Lower leg skin (tissue), 4 donors: Measurements from ENCODE around the gene TMEM200B. TPM values are rescaled to one million over a fixed set of nuclear protein-coding genes. Genes with fewer than 3 reads are reported as not detected.
A peak's percentile ranks its signal among the peaks of the same experiment; 100 is the strongest.

ENCODE experiments used
- DNase-seq, 2 donors: peaks; one replicate each; pipeline ENCODE4 v3.0.0-alpha.2; 2019; ENCODE audit warnings: low spot score in 2 of 2
- H3K4me3 ChIP-seq: fragments of 200-600 bp; sonication (generic); 2 replicates; pipeline ENCODE4 v1.5.1; 2017; ENCODE audit warnings: mild to moderate bottlenecking, low read depth; ENCODE audit not compliant: poor library complexity, severe bottlenecking
- POLR2A ChIP-seq, 2 donors: fragments of 450-650 bp; IDR thresholded peaks; one replicate each; pipeline ENCODE4 v1.6.1; 2016 to 2017; ENCODE audit warnings: antibody characterized with exemption in 2 of 2, mild to moderate bottlenecking in 1 of 2, moderate library complexity in 1 of 2
- WGBS, 2 donors: methylation state at CpG; one replicate each; pipeline ENCODE4 v1.1.5; 2018; 5-methylcytosine and 5-hydroxymethylcytosine counted together
- intact Hi-C: fragments of 100-400 bp; cut with DNase I; formaldehyde crosslinking; loops from one replicate; pipeline ENCODE4 v1.15.0; 2023; ENCODE audit warnings: low total_unique reads
- total RNA-seq, 4 donors: library from RNA; depleted of rRNA; stranded (reverse); fragments of >200 nt; gene quantifications; one replicate each; pipeline ENCODE4 v1.1.0, GENCODE V29; 2016
- TF ChIP-seq, protein P1 (sequence below), 3 donors: fragments of 450-650 bp; IDR thresholded peaks; one replicate each; pipeline ENCODE4 v1.5.1; 2016; ENCODE audit warnings: antibody characterized with exemption in 3 of 3, mild to moderate bottlenecking in 3 of 3, moderate library complexity in 2 of 3

Gene TMEM200B
- total RNA-seq, 4 donors from 2014 or later: 2.1 to 7.7 (median 4.5) TPM

DNA sequence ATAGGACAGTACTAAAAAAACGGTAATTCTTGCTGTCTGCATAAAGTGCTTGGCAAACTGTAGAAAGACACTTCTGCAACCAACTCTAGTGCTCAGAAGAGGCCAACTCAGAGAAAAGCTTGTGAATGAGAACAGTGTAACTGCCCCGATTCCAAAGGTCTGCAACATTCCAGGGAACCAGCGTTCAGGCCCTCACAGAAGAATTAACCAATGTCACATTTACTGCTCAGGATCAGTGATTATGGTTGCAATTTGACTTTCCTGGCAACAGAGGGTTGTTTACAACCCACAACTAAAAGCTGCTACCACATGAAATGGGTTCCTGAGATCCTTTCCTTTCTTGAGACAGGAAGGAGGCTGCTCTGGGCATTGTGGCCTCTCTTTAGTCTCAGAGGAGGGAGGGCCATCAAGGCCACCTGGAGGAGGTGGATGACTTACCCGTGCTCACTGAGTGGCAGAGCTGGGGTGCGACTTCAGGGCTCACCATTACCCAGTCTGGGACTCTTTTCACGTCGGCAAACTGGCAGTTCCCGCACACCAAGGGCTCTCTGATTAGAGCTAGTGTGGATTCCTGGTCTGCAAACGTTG, 42.7 kb upstream of the TMEM200B start:
- whole genome bisulfite sequencing, 2 donors: 62 to 73% methylated on average over 9 of the region's 9 CpGs
- TF ChIP-seq, protein P1, sequence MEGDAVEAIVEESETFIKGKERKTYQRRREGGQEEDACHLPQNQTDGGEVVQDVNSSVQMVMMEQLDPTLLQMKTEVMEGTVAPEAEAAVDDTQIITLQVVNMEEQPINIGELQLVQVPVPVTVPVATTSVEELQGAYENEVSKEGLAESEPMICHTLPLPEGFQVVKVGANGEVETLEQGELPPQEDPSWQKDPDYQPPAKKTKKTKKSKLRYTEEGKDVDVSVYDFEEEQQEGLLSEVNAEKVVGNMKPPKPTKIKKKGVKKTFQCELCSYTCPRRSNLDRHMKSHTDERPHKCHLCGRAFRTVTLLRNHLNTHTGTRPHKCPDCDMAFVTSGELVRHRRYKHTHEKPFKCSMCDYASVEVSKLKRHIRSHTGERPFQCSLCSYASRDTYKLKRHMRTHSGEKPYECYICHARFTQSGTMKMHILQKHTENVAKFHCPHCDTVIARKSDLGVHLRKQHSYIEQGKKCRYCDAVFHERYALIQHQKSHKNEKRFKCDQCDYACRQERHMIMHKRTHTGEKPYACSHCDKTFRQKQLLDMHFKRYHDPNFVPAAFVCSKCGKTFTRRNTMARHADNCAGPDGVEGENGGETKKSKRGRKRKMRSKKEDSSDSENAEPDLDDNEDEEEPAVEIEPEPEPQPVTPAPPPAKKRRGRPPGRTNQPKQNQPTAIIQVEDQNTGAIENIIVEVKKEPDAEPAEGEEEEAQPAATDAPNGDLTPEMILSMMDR (IDR thresholded peaks at IDR 0.05): no peak
- no peak for TF ChIP-seq POLR2A (IDR thresholded peaks at IDR 0.05)
- intact Hi-C loops: no loop called here
- peak in 1 of 2 donors; percentile 49 for DNase-seq
- H3K4me3 ChIP-seq: no peak overlapping the region

DNA sequence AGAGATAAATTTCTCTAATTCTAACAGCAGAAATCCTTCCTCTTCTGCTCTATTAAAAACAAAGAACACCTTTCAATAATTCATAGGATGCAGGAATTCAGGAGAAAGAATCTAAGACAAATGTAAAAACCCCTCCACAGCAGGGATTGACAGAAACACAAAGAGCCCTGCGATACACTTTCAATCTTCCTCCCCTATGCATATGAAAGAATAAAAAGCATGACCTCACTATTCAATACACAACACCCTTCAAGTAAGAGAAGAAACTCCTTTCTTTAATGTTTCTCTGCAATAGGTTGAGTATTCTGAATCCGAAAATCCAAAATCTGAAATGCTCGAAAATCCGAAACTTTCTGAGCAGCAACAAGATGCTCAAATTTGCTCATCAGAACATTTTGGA, 40.9 kb upstream of the TMEM200B start:
- intact Hi-C loops: no loop called here
- H3K4me3 ChIP-seq: no peak overlapping the region
- WGBS, 2 donors: 92 to 93% methylated on average over 4 of the region's 4 CpGs
- TF ChIP-seq, protein P1 (IDR thresholded peaks at IDR 0.05): no peak
- no peak for TF ChIP-seq POLR2A (IDR thresholded peaks at IDR 0.05)
- DNase-seq: no peak

DNA sequence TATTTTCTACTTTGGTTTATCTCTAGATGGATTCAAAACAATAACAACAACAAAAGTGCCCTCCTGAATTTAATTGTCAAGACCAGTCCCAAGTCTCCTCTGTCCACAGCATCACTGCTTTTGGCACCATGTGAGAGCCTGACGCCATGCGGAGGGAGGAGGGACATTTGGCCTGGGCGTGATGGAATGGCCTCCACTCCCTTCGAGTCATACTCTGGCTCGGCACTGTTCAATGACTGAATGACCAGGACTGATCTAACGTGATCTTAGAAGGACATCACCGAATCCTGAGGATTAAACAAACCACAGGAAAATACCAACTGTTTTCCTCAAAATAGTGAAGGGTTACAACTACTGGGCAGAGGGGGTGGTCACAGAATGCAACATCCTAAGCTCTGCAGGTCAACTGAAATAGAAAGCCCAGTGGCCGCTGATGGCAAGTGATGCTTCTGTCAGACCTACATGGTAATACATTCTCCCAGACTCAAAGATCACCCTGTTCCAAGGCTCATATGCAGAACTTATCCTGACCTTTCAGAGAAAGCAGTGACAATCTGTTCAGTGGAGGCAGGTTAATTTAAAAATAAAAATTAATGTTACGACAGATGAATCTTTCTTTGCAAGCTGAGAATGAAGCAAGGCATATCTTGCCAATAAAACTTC, 38.9 kb upstream of the TMEM200B start:
- no peak overlapping the region for H3K4me3 ChIP-seq
- DNase-seq: peak in 1 of 2 donors; percentile 76
- intact Hi-C loops: no loop called here
- TF ChIP-seq POLR2A (IDR thresholded peaks at IDR 0.05): no peak
- TF ChIP-seq, protein P1 (IDR thresholded peaks at IDR 0.05): no peak
- 68 to 72% methylated on average over 9 of the region's 9 CpGs for WGBS, 2 donors

DNA sequence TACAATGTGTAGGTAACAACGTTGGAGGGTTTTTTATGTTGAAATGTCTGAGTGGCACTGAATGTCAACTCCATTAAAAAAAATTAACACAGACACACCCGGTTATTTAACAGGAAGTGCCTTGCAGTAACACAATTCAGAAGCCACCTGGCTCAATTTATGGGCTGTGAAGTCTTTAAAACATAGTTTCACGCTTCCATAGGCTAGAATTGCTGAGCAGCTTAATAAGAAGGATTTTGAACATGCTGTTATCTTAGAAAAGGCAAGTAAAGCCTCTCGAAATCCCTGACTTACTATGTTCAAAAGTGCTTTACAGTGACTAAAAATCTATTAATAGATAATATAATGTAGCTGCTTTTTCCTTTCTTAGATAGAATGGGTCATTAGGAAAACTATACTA, 38.3 kb upstream of the TMEM200B start:
- TF ChIP-seq, protein P1 (IDR thresholded peaks at IDR 0.05): no peak
- TF ChIP-seq POLR2A (IDR thresholded peaks at IDR 0.05): no peak
- intact Hi-C loops: no loop called here
- no peak for DNase-seq
- no peak overlapping the region for H3K4me3 ChIP-seq
- WGBS, 2 donors: 57 to 63% methylated on average over 4 of the region's 4 CpGs

DNA sequence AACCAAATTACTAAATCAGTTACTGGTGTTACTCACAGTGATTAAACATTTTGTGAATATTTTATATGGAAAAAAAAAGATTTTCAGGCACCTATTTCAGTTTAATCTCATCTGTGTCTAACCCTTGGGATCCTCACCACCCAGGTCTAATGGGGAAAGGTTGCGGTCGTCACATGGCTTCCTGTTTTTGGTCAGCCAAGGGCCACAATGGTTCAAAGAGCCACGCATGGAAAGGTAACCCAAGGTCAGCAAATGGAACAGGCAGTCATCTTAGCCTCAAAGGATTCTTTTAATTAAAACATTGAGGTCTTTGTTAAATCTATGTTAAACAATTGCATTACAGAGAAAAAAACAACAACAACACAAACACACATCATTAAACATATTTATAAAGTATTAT, 36.1 kb upstream of the TMEM200B start:
- 74 to 76% methylated on average over 3 of the region's 3 CpGs for WGBS, 2 donors

More for the DNA sequence above, 36.1 kb upstream of the TMEM200B start:
- intact Hi-C loops: no loop called here
- TF ChIP-seq, protein P1 (IDR thresholded peaks at IDR 0.05): no peak
- no peak for TF ChIP-seq POLR2A (IDR thresholded peaks at IDR 0.05)
- H3K4me3 ChIP-seq: no peak overlapping the region
- peak in 1 of 2 donors; percentile 40 for DNase-seq
